GM11168 (cell line): ENCODE measurements around the gene MRM2.

Experiments
- in situ Hi-C: fragments of 300-500 bp; cut with MboI; formaldehyde crosslinking; loops from one replicate; pipeline ENCODE4 v1.12.0; 2022; ENCODE audit warnings: low sequenced_read_pairs; ENCODE audit not compliant: unreplicated experiment

MRM2 gene

GRCh38 chr7:2225830-2226229 lies 16.2 kb downstream of the MRM2 start:
- in situ Hi-C loops = no loop called here

GRCh38 chr7:2225336-2225735 lies 16.7 kb downstream of the MRM2 start:
- in situ Hi-C loops = no loop called here

GRCh38 chr7:2224934-2225333 lies 17.1 kb downstream of the MRM2 start:
- in situ Hi-C loops = no loop called here

GRCh38 chr7:2224491-2224928 lies 17.5 kb downstream of the MRM2 start:
- in situ Hi-C loops = no loop called here

GRCh38 chr7:2223321-2223720 lies 18.7 kb downstream of the MRM2 start:
- in situ Hi-C loops = no loop called here

- in situ Hi-C loops = no loop called here
These were observed 19.5 kb downstream of the MRM2 start for GRCh38 chr7:2222516-2222915.

GRCh38 chr7:2220954-2221353 lies 21.1 kb downstream of the MRM2 start:
- in situ Hi-C loops = no loop called here

- in situ Hi-C loops = no loop called here
These were observed 21.5 kb downstream of the MRM2 start for GRCh38 chr7:2220506-2220905.

- in situ Hi-C loops = no loop called here
These were observed 22.0 kb downstream of the MRM2 start for GRCh38 chr7:2220030-2220429.

GRCh38 chr7:2219606-2220005 lies 22.4 kb downstream of the MRM2 start:
- in situ Hi-C loops = no loop called here

GRCh38 chr7:2219136-2219535 lies 22.9 kb downstream of the MRM2 start:
- in situ Hi-C loops = no loop called here

- in situ Hi-C loops = no loop called here
These were observed 23.6 kb downstream of the MRM2 start for GRCh38 chr7:2218444-2218785.

- in situ Hi-C loops = no loop called here
These were observed 24.1 kb downstream of the MRM2 start for GRCh38 chr7:2217716-2218443.

- in situ Hi-C loops = no loop called here
These were observed 24.8 kb downstream of the MRM2 start for GRCh38 chr7:2217206-2217605.

- in situ Hi-C loops = no loop called here
These were observed 26.2 kb downstream of the MRM2 start for GRCh38 chr7:2215851-2216250.

- in situ Hi-C loops = no loop called here
These were observed 27.4 kb downstream of the MRM2 start for GRCh38 chr7:2214636-2215035.

GRCh38 chr7:2213551-2214215 lies 28.3 kb downstream of the MRM2 start:
- in situ Hi-C loops = no loop called here

GRCh38 chr7:2212906-2213305 lies 29.1 kb downstream of the MRM2 start:
- in situ Hi-C loops = no loop called here

GRCh38 chr7:2211926-2212325 lies 30.1 kb downstream of the MRM2 start:
- in situ Hi-C loops = no loop called here

GRCh38 chr7:2211259-2211880 lies 30.6 kb downstream of the MRM2 start:
- in situ Hi-C loops = no loop called here

GRCh38 chr7:2210551-2211258 lies 31.3 kb downstream of the MRM2 start:
- in situ Hi-C loops = no loop called here
